Cardiac muscle cell (in vitro differentiated cells and primary cell): ENCODE results near the gene TAF10. TPM values are rescaled to one million over a fixed set of nuclear protein-coding genes. Genes with fewer than 3 reads are reported as not detected.
A peak's percentile ranks its signal among the peaks of the same experiment; 100 is the strongest.

Experiments
- DNase-seq, 2 donors: peaks; one replicate each; pipeline versions ENCODE4 v3.0.0 to v3.0.0-alpha.2; 2010 to 2017; ENCODE audit warnings: low read depth in 1 of 2, low spot score in 1 of 2
- H3K27ac ChIP-seq: fragments of 200-600 bp; sonication (generic); 2 replicates; pipeline ENCODE4 v1.5.1; 2016
- H3K27me3 ChIP-seq: fragments of 200-600 bp; sonication (generic); 2 replicates; pipeline ENCODE4 v1.6.0; 2016; ENCODE audit warnings: control low read depth
- H3K36me3 ChIP-seq: fragments of 200-600 bp; sonication (generic); 2 replicates; pipeline ENCODE4 v1.5.1; 2016; ENCODE audit warnings: control low read depth
- H3K4me1 ChIP-seq: fragments of 200-600 bp; sonication (generic); 2 replicates; pipeline ENCODE4 v1.8.1; 2017; ENCODE audit warnings: low read depth, mild to moderate bottlenecking, mixed run types
- H3K4me3 ChIP-seq: fragments of 200-600 bp; sonication (generic); 2 replicates; pipeline ENCODE4 v1.5.1; 2016; ENCODE audit warnings: mild to moderate bottlenecking
- H3K9me3 ChIP-seq: fragments of 200-600 bp; sonication (generic); 2 replicates; pipeline ENCODE4 v1.5.1; 2017; ENCODE audit warnings: low read depth, mild to moderate bottlenecking, control low read depth
- polyA plus RNA-seq: library from polyadenylated mRNA; unstranded; fragments of >200 nt; fragmentation: Nextera tagmentation; extraction: Ambion mirVana; gene quantifications from 2 replicates; pipeline ENCODE4 v1.2.1, GENCODE V29; 2016
- total RNA-seq: library from RNA; depleted of rRNA; stranded (reverse); fragments of >200 nt; gene quantifications from 2 replicates; pipeline ENCODE4 v1.2.3, GENCODE V29; 2016
- TF ChIP-seq, protein P1 (sequence below): IDR thresholded peaks from 2 replicates; pipeline ENCODE4 v1.5.1; 2012; ENCODE audit warnings: low read depth, mild to moderate bottlenecking, low read length

The TAF10 gene
- total and polyA plus RNA-seq, 2 experiments from 2014 or later = 72.6 to 316 TPM

DNA sequence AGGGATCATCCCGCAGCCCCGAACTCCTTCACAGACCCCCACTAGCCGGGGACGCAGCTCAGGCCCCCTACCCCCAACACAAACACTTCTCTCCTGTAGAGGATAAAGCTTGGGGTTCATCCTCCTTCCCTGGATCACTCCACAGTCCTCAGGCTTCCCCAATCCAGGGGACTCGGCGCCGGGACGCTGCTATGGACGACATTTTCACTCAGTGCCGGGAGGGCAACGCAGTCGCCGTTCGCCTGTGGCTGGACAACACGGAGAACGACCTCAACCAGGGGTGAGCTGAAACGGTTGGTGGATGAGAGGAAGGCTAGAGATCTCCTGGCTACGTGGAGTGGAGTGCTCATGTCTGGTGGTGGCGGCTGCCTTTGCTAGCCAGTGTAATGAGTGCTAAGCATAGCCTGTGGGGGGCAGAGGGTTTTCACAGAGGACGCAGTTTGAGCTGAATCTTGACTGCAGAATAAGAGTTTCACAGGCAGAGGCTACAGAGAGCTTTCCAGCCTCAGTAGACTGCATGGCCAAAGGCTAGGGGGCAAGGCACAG, 7.9 kb downstream of the TAF10 start:
- no peaks in the 10 kb centered on the region for H3K9me3 ChIP-seq
- peaks cover 31% of the 10 kb centered on the region for H3K4me1 ChIP-seq
- H3K27me3 ChIP-seq = no peaks in the 10 kb centered on the region
- TF ChIP-seq, protein P1, sequence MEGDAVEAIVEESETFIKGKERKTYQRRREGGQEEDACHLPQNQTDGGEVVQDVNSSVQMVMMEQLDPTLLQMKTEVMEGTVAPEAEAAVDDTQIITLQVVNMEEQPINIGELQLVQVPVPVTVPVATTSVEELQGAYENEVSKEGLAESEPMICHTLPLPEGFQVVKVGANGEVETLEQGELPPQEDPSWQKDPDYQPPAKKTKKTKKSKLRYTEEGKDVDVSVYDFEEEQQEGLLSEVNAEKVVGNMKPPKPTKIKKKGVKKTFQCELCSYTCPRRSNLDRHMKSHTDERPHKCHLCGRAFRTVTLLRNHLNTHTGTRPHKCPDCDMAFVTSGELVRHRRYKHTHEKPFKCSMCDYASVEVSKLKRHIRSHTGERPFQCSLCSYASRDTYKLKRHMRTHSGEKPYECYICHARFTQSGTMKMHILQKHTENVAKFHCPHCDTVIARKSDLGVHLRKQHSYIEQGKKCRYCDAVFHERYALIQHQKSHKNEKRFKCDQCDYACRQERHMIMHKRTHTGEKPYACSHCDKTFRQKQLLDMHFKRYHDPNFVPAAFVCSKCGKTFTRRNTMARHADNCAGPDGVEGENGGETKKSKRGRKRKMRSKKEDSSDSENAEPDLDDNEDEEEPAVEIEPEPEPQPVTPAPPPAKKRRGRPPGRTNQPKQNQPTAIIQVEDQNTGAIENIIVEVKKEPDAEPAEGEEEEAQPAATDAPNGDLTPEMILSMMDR = peak; percentile 25
- H3K36me3 ChIP-seq = peaks cover 34% of the 10 kb centered on the region
- H3K4me3 ChIP-seq = peak overlapping the region; percentile 63
- peak overlapping the region; percentile 99 for H3K27ac ChIP-seq
- peak; percentile 76 to 82 for DNase-seq

DNA sequence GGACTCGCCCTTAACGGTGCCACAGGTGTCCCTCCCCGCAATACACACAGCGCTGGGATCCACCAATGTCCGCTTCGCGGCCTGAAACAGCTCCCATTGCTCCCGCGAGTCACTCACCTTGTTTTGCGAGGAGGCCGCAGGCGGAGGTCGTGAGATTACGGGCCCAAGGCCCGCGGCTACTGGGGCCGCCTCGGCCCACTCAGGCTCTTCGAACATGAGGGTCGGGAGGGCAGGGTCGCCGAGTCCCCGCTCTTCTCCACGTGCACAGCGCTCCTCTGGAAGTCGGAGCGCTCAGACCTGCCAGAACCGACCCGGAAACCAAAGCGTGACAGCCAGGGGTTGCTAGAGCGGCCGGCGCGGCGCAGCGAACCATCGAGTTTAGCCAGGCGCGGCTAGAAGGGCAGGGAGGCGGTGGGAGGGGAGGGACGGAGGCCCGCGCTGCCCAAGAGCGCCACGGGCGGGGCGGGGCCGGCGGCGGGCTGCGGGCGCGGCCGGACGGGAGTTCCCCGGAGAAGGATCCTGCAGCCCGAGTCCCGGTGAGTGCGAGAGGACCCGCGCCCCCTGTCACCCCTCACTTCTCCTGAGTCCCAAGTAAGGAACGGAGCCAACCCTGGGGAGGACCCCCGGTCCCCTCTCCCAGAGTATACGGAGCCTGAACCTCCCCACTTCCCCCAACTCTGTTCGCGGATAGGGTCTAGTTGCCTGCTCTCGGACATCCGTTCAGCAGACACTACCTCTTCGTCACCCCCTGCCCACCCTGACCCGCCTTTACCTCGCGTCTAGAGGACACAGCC, 8.5 kb downstream of the TAF10 start, which contains the start of the genes ILK and RRP8:
TSS of gene ILK (plus strand) at position 488 of the 794 bp plus-strand sequence. CDS start 498 bp downstream, outside the sequence.
TSS of gene RRP8 (minus strand) at position 330 of the 794 bp plus-strand sequence. CDS start at position 216, 114 bp downstream.
- peak; percentile 93 to 96 for DNase-seq
- no peaks in the 10 kb centered on the region for H3K9me3 ChIP-seq
- H3K4me1 ChIP-seq = peaks cover 34% of the 10 kb centered on the region
- H3K4me3 ChIP-seq = peak within 1 kb of the TSS; percentile 63
- H3K27ac ChIP-seq = peak within 1 kb of the TSS; percentile 99
- TF ChIP-seq, protein P1 = no peak
- H3K36me3 ChIP-seq = peaks cover 28% of the 10 kb centered on the region
- no peaks in the 10 kb centered on the region for H3K27me3 ChIP-seq

GRCh38 chr11:6602096-6602940, 9.7 kb downstream of the TAF10 start:
- Histone ChIP-seq H3K9me3 (no peaks in the 10 kb centered on the region), H3K36me3 (peaks cover 21% of the 10 kb centered on the region)
- TF ChIP-seq, protein P1 = no peak

DNA sequence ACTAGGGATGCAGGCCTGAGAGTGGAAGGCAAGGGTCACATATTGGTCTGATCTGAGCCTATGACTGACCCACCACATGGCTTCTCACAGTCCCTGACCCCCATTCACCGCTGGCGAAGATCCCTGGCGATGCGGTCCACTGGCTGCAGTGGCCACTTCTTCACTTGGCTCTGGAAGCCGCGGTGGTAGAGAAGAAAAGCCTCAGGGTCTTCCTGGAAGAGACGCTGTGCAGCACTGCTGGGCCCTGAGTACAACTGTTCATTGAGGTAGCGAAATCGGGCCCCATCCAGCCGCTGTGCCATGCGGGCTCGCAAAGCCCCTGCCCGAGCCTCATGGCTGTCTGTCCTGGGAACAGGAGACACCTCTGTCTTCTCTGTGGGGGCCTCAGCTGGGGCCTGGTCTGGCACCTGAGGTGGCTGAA, 11.0 kb downstream of the TAF10 start:
- H3K27ac ChIP-seq = no peak overlapping the region
- DNase-seq = no peak
- H3K36me3 ChIP-seq = peaks cover 21% of the 10 kb centered on the region
- H3K4me1 ChIP-seq = peaks cover 34% of the 10 kb centered on the region
- H3K4me3 ChIP-seq = no peak overlapping the region
- H3K9me3 ChIP-seq = no peaks in the 10 kb centered on the region
- H3K27me3 ChIP-seq = no peaks in the 10 kb centered on the region
- TF ChIP-seq, protein P1 = no peak

More at GRCh38 chr11:6602096-6602940, 9.7 kb downstream of the TAF10 start:
- peak overlapping the region; percentile 63 for H3K4me3 ChIP-seq
- H3K27ac ChIP-seq = peak overlapping the region; percentile 99
- DNase-seq = no peak
- peaks cover 37% of the 10 kb centered on the region for H3K4me1 ChIP-seq
- H3K27me3 ChIP-seq = no peaks in the 10 kb centered on the region

- H3K4me1 ChIP-seq = peaks cover 25% of the 10 kb centered on the region
- DNase-seq = no peak
- no peak overlapping the region for H3K4me3 ChIP-seq
- no peak overlapping the region for H3K27ac ChIP-seq
- H3K9me3 ChIP-seq = no peaks in the 10 kb centered on the region
- H3K27me3 ChIP-seq = no peaks in the 10 kb centered on the region
- TF ChIP-seq, protein P1 = no peak
- H3K36me3 ChIP-seq = peaks cover 21% of the 10 kb centered on the region
These were observed 12.1 kb downstream of the TAF10 start for GRCh38 chr11:6599881-6600390.
